GM18508 (cell line): Measurements from ENCODE around the gene AGAP6.
"Not testable (repeated sequence)": the region's sequence is repeated elsewhere in the genome, so short reads cannot be mapped to it uniquely, and the experiment has no call there.

Source experiments
- ATAC-seq: cut with Tn5 transposase; IDR thresholded peaks from one replicate; pipeline ENCODE4 v1.9.1; 2021; ENCODE audit warnings: moderate number of reproducible peaks; ENCODE audit not compliant: insufficient read depth, unreplicated experiment

AGAP6 gene

DNA sequence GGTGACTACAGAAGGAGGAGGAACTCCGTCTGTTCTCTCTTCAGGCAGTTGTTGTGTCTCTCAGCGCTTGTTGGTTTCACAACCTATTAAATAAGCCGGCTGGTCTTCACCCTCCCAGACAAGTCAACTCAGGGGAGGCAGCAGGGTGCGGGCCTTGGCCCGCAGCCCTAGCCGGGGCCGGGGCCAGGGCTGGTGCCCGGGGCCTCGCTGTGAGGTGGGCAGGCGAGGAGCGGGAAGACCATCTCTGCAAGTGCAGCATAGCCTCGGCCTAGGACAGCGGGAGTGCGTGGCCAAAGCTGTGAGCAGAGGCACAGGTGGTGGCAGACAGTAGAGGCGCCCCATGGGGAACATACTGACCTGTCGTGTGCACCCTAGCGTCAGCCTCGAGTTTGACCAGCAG is at the start of gene AGAP6:
Gene AGAP6, plus strand, starts transcription at position 31 of the 400 bp plus-strand sequence. Its CDS starts 310 bp downstream, at position 341.
- not testable (repeated sequence) for ATAC-seq

DNA sequence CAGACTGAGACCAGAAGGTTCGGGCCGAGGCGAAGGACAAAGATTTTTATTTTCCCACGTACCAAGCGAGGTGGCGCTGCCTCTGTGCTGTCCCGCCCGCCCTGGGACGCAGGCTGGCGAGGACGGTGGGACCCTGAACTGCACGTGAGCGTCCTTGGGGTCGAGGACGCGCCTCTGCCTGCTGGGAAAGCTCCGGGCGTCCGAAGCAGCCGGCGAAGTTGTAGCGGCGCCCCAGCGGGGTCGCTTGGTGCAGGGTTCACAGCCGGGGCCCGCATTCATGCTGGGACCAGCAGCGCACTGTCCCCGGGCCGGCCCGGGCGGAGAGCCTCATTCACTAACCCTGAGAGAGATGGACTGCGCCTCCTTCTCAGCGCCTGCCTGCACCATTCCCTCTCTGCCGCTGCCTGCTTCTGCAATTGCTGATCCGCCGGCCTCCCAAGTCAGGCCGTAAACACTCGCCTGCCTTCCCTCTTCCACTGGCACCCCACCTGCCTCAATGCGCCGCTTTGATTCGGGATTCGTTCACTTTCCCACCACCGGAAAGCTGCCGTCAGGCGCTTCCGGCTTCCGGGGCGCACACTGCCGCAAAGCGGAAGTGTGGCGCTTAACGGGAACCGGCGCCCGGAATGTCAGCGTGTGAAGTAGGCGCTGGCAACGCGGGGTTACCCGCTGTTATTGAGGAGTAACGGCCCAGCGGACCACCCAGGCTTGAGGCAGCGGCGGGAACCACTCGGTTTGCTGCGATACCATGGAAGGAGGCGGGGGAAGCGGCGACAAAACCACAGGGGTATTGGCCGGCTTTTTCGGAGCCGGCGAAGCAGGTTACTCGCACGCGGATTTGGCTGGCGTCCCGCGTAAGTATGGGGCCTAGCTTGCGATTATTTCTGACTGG is 46.5 kb upstream of the AGAP6 start, which contains the start of the genes PARG and TIMM23B:
Gene PARG, minus strand, starts transcription at position 581 of the 892 bp plus-strand sequence. Its CDS starts 302 bp downstream, at position 279.
Gene TIMM23B, plus strand, starts transcription at position 607 of the 892 bp plus-strand sequence. Its CDS starts 142 bp downstream, at position 749.
- not testable (repeated sequence) for ATAC-seq

- ATAC-seq = not testable (repeated sequence)
Measured at GRCh38 chr10:49942339-49942705, 45.9 kb upstream of the AGAP6 start.

DNA sequence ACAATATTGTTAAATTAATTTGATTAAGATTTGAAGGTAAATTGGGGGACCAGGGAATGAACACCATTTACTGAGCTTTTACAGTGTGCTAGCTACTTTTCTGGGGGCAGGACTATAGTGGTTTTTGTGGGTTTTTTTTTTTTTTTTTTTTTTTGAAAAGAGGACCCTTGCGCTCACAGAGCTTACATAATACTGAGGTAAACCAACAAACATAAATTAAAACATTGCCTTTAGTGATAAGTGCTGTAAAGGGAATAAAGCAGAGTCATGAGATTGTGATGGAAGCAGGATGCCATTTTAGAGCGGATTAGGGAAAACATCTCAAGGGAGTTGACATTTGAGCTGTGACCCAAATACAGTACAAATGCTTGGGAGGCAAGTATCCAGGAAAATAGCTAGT is 44.6 kb upstream of the AGAP6 start:
- ATAC-seq = not testable (repeated sequence)

DNA sequence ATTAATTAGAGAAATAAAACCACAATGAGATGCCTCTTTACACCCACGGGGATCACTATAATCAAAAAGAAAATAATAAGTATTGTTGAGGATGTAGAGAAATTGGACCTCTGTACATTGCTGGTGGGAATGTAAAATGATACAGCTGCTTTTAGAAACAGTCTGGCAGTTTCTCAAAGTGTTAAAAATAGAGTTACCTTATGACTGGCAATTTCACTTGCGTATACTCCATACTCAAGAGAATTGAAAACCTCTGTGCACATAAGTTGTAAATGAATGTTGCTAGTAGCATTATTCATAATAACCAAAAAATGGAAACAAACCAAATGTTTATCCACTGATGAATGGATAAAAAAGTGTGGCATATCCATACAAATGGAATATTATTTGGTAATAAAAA is 40.1 kb upstream of the AGAP6 start:
- not testable (repeated sequence) for ATAC-seq

- not testable (repeated sequence) for ATAC-seq
Measured at GRCh38 chr10:49948737-49949136, 39.5 kb upstream of the AGAP6 start.

GRCh38 chr10:49952006-49952405 is 36.2 kb upstream of the AGAP6 start:
- not testable (repeated sequence) for ATAC-seq

- ATAC-seq = not testable (repeated sequence)
Measured at GRCh38 chr10:49953122-49953521, 35.1 kb upstream of the AGAP6 start.

DNA sequence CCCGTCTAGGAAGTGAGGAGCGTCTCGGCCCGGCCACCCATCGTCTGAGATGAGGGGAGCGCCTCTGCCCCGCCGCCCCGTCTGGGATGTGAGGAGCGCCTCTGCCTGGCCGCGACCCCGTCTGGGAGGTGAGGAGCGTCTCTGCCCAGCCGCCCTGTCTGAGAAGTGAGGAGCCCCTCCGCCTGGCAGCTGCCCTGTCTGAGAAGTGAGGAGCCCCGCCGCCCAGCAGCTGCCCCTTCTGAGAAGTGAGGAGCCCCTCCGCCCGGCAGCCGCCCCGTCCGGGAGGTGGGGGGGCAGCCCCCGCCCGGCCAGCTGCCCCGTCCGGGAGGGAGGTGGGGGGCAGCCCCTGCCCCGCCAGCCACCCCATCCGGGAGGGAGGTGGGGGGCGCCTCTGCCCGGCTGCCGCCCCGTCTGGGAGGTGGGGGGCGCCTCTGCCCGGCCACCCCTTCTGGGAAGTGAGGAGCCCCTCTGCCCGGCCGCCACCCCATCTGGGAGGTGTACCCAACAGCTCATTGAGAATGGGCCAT is 17.8 kb upstream of the AGAP6 start:
- ATAC-seq = not testable (repeated sequence)

- ATAC-seq = not testable (repeated sequence)
Measured at GRCh38 chr10:49971466-49971865, 16.7 kb upstream of the AGAP6 start.

- not testable (repeated sequence) for ATAC-seq
Measured at GRCh38 chr10:49972094-49972493, 16.1 kb upstream of the AGAP6 start.

DNA sequence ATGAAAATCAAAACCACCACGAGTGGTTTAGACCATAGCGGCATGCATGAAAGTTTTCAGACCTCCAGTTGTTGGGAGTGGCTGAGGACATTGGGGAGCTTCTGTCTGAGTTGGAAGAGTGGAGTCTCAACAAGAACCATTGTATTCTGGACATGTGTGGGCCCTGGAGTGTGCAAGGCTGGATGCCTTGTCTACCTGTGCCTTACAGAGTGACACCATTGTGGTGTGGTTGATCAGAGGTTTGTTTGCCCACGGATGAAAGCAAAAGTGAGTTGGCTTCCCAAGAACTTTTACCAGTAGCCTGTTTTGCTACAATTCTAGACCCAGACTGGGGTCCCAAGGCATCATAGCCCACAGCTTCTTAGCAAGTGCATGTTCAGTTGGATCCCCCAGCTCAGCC is 10.4 kb upstream of the AGAP6 start:
- not testable (repeated sequence) for ATAC-seq

DNA sequence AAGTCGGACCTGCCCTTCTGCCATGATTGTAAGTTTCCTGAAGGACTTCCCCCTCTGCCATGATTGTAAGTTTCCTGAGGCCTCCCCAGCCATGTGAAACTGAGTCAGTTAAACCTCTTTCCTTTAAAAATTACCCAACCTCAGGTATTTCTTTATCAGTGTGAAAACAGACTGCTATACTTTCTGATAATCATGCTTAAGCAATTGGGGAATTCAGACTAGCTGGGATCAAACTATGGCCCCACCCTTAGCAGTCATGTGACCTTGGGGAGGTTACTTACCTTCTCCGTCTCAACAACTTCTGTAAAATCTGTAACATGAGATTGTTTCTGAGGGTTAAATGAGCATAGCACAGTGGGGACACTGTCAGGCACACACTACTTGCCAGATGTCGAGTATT is 999 bp upstream of the AGAP6 start:
- ATAC-seq = not testable (repeated sequence)

- not testable (repeated sequence) for ATAC-seq
Measured at GRCh38 chr10:49995321-49995720, 7.1 kb downstream of the AGAP6 start.

GRCh38 chr10:50014024-50014423 is 25.8 kb downstream of the AGAP6 start:
- not testable (repeated sequence) for ATAC-seq

DNA sequence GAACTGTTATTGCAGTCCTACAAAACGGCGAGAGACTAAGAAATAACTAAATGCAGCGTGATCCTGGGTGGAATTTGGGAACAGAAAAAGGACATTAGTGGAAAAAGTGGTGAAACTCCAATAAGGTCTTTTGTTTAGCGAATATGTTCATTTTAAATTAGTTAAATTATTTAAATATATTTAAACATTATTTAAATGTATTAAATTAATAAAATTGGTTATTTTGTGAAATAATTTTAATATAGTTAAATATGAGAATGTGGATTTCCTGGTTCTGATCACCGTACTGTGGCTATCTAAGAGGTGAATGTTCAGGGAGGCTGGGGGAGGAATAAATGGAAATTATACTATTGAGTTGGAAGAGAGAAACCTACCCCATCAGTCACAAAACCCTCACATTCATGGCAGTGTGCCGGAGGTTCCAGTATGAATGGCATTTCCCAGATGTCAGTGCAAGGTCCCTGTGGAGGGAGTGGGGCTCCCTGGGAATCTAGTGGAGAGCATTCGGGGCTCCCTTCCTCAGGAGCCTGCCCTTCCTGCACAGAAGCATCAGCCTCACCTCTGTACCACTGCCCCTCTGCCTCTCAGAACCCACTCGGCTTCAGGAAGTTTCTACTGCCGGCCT is 27.5 kb downstream of the AGAP6 start:
- ATAC-seq = not testable (repeated sequence)

DNA sequence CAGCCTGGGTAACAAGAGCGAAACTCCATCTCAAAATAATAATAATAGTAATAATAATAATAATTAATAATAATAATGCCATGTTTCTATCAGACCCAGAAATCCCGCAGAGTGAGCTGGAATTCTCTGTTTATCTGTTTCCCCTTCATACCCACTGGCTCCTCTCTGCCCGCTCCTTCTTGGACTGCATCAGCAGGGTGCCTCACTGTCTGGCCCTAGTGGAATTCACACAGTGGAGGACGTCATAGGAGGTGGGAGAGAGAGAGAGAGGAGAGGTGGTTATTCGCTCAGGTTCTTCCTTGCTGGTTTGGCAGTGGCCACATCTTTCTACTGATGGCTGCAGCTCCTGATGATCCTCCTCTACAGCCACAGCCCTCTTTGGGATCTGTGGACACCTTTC is 28.7 kb downstream of the AGAP6 start:
- not testable (repeated sequence) for ATAC-seq

- ATAC-seq = not testable (repeated sequence)
Measured at GRCh38 chr10:50017646-50018045, 29.4 kb downstream of the AGAP6 start.

GRCh38 chr10:50019279-50019678 is 31.1 kb downstream of the AGAP6 start:
- not testable (repeated sequence) for ATAC-seq

GRCh38 chr10:50020451-50021024 is 32.3 kb downstream of the AGAP6 start:
- not testable (repeated sequence) for ATAC-seq
